Measurements from ENCODE around the gene TRIP13. TPM values are rescaled to one million over a fixed set of nuclear protein-coding genes. Genes with fewer than 3 reads are reported as not detected.

TRIP13 gene
- polyA plus RNA-seq, 3 donors = 0.24 to 1.2 TPM; not detected in 1

DNA sequence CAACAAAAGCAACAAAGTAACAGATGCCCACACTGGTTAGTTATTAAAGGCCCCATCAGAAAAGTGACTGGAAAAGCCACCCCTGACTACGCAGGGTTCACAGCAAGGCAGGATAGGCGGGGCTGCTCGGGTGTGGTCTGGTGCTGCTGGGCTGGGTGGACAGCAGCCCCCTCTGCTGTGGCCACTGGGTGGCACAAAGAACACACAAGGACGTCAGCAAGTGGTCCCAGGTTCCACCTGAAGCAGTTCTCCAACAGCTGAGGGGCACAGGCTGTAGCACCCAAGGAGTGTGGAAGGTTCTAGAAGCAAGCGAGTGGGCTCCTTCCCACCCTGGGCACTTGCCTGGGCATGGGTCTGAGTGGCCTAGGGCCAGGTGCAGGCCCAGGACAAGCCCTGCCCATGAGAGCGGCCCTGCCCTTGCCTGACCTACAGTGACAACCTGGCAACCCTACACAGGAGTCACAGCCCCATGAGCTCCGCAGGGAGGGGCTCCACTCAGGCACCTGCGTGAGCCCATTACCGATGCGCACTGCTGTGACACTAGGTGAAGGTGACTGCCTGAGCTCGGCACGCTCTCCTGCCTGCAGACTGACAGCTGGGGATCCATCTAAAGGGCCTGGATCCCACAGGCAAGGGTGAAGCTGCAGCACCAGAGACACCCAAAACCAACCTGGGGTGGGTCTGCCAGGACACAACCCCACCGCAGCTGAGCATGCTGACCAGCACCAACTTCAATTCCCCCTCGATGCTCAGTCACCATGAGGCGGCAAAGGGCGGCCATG lies 8.1 kb upstream of the TRIP13 start:
- Histone ChIP-seq H3K4me2 (replicated peaks; ENCODE audit: extremely low read depth, low read length, poor library complexity, severe bottlenecking) (no peak overlapping the region), H3K4me1 (ENCODE audit: control insufficient read depth in 1 of 2, insufficient read depth in 2 of 2, low read length in 2 of 2) (no peaks in the 10 kb centered on the region), H3K9me3 (replicated peaks in 1 of 2; ENCODE audit: control insufficient read depth in 1 of 2, insufficient read depth in 1 of 2, low read length in 2 of 2) (no peaks in the 10 kb centered on the region), H2AFZ (ENCODE audit: insufficient read depth, low read depth, low read length, poor library complexity, severe bottlenecking) (no peak overlapping the region), H3K79me2 (ENCODE audit: insufficient read depth, low read length) (peaks cover 16% of the 10 kb centered on the region), H3K27me3 (ENCODE audit: control insufficient read depth in 2 of 2, insufficient read depth in 2 of 2, low read length in 2 of 2) (no peaks in the 10 kb centered on the region), H3K27ac (ENCODE audit: low read depth in 1 of 2, low read length in 2 of 2) (no peak overlapping the region), H3K36me3 (replicated peaks in 1 of 2; ENCODE audit: control insufficient read depth in 1 of 2, insufficient read depth in 2 of 2, low read length in 2 of 2) (peaks cover 88 to 93% of the 10 kb centered on the region in 2 donors), H4K20me1 (ENCODE audit: insufficient read depth, low read length) (peaks cover 60% of the 10 kb centered on the region), H3K9ac (ENCODE audit: insufficient read depth, low read length, poor library complexity, severe bottlenecking) (no peak overlapping the region), H3K4me3 (replicated peaks in 1 of 3; ENCODE audit: low read depth in 2 of 3, low read length in 3 of 3) (no peak overlapping the region)
- peaks cover 0 to 2% (median 0%) of the 10 kb centered on the region in 3 donors for H3K27me3 Mint-ChIP-seq (ENCODE audit: low read depth in 3 of 3)
- TF ChIP-seq, protein P1, sequence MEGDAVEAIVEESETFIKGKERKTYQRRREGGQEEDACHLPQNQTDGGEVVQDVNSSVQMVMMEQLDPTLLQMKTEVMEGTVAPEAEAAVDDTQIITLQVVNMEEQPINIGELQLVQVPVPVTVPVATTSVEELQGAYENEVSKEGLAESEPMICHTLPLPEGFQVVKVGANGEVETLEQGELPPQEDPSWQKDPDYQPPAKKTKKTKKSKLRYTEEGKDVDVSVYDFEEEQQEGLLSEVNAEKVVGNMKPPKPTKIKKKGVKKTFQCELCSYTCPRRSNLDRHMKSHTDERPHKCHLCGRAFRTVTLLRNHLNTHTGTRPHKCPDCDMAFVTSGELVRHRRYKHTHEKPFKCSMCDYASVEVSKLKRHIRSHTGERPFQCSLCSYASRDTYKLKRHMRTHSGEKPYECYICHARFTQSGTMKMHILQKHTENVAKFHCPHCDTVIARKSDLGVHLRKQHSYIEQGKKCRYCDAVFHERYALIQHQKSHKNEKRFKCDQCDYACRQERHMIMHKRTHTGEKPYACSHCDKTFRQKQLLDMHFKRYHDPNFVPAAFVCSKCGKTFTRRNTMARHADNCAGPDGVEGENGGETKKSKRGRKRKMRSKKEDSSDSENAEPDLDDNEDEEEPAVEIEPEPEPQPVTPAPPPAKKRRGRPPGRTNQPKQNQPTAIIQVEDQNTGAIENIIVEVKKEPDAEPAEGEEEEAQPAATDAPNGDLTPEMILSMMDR (IDR thresholded peaks at IDR 0.05) = no peak
- WGBS (ENCODE audit: insufficient coverage) = 93% methylated on average over 16 of the region's 16 CpGs
- H3K9me3 Mint-ChIP-seq = peaks cover 0 to 10% (median 0%) of the 10 kb centered on the region in 7 donors
- peaks cover 7% of the 10 kb centered on the region for H3K4me1 Mint-ChIP-seq
- H3K27ac Mint-ChIP-seq = no peak overlapping the region
- DNase-seq = no peak
- intact Hi-C loops (cut with micrococcal nuclease) = loop anchor here in 1 of 2 donors (10.0 kb wide), 1 partner anchor 920 kb away; the partner anchor contains the start of gene NDUFS6
- no peak overlapping the region for H3K4me3 Mint-ChIP-seq
- peaks cover 88 to 91% of the 10 kb centered on the region in 2 donors for H3K36me3 Mint-ChIP-seq

DNA sequence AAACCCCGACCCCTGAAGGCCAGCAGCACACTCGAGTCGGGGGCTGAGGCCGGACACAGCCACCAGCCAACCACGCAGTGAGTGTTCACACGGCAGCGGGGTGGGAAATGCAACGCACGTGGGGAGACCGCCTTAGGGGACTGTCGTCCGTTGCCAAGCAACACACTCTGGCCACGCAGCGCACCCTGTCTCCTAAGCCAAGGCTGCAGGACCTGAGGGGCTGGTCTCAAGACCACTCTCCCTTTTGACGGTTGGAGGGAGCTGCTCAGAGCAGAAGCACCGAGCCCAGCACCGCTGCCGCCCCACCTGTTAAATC lies 7.6 kb upstream of the TRIP13 start:
- TF ChIP-seq, protein P1 (IDR thresholded peaks at IDR 0.05) = no peak
- Histone ChIP-seq H3K4me2 (replicated peaks; ENCODE audit: extremely low read depth, low read length, poor library complexity, severe bottlenecking) (no peak overlapping the region), H3K27ac (ENCODE audit: low read depth in 1 of 2, low read length in 2 of 2) (no peak overlapping the region), H3K36me3 (replicated peaks in 1 of 2; ENCODE audit: control insufficient read depth in 1 of 2, insufficient read depth in 2 of 2, low read length in 2 of 2) (peaks cover 94 to 99% of the 10 kb centered on the region in 2 donors), H2AFZ (ENCODE audit: insufficient read depth, low read depth, low read length, poor library complexity, severe bottlenecking) (no peak overlapping the region), H4K20me1 (ENCODE audit: insufficient read depth, low read length) (peaks cover 65% of the 10 kb centered on the region), H3K79me2 (ENCODE audit: insufficient read depth, low read length) (peaks cover 21% of the 10 kb centered on the region), H3K4me3 (replicated peaks in 1 of 3; ENCODE audit: low read depth in 2 of 3, low read length in 3 of 3) (no peak overlapping the region), H3K9ac (ENCODE audit: insufficient read depth, low read length, poor library complexity, severe bottlenecking) (no peak overlapping the region), H3K27me3 (ENCODE audit: control insufficient read depth in 2 of 2, insufficient read depth in 2 of 2, low read length in 2 of 2) (no peaks in the 10 kb centered on the region), H3K4me1 (ENCODE audit: control insufficient read depth in 1 of 2, insufficient read depth in 2 of 2, low read length in 2 of 2) (no peaks in the 10 kb centered on the region), H3K9me3 (replicated peaks in 1 of 2; ENCODE audit: control insufficient read depth in 1 of 2, insufficient read depth in 1 of 2, low read length in 2 of 2) (no peaks in the 10 kb centered on the region)
- intact Hi-C loops (cut with micrococcal nuclease) = loop anchor here in 1 of 2 donors (10.0 kb wide), 1 partner anchor 920 kb away; the partner anchor contains the start of gene NDUFS6
- no peak overlapping the region for H3K4me3 Mint-ChIP-seq
- WGBS (ENCODE audit: insufficient coverage) = 99% methylated on average over 18 of the region's 18 CpGs
- no peak for DNase-seq
- peaks cover 7% of the 10 kb centered on the region for H3K4me1 Mint-ChIP-seq
- H3K27ac Mint-ChIP-seq = peak overlapping the region in 1 of 7 donors; percentile 22
- peaks cover 93 to 97% of the 10 kb centered on the region in 2 donors for H3K36me3 Mint-ChIP-seq
- H3K9me3 Mint-ChIP-seq = peaks cover 0 to 10% (median 0%) of the 10 kb centered on the region in 7 donors
- H3K27me3 Mint-ChIP-seq (ENCODE audit: low read depth in 3 of 3) = peaks cover 0 to 2% (median 0%) of the 10 kb centered on the region in 3 donors
